Erythroblast (primary cell): ENCODE results near the gene DNAJB4.

ENCODE experiments used
- GATA1 ChIP-seq: IDR thresholded peaks from 2 replicates; pipeline ENCODE4 v1.6.1; 2011; ENCODE audit warnings: low read depth, mild to moderate bottlenecking, control low read depth, low read length, moderate library complexity
- POLR2A ChIP-seq: IDR thresholded peaks from 2 replicates; pipeline ENCODE4 v1.6.1; 2011; ENCODE audit warnings: mild to moderate bottlenecking, low read length

- TF ChIP-seq POLR2A: no peak
- TF ChIP-seq GATA1: no peak
Observed at GRCh38 chr1:77994117-77994705, 10.5 kb upstream of the DNAJB4 start.
